Neuronal stem cell (in vitro differentiated cells): ENCODE results near the gene RBKS.

ENCODE experiments used
- DNase-seq: peaks from one replicate; pipeline ENCODE4 v3.0.0-alpha.2; 2013; ENCODE audit warnings: low spot score
- H2AFZ ChIP-seq: one replicate; pipeline ENCODE4 v1.6.1; 2013; ENCODE audit warnings: mild to moderate bottlenecking, low read length, inconsistent platforms
- H2AK5ac ChIP-seq: 2 replicates; pipeline ENCODE4 v1.6.1; 2013; ENCODE audit warnings: low read depth, mild to moderate bottlenecking, inconsistent platforms, low read length, moderate library complexity, mixed read lengths
- H2BK120ac ChIP-seq: 2 replicates; pipeline ENCODE4 v1.6.1; 2013; ENCODE audit warnings: low read depth, mild to moderate bottlenecking, inconsistent platforms, low read length, moderate library complexity, mixed read lengths
- H2BK12ac ChIP-seq: one replicate; pipeline ENCODE4 v1.6.1; 2013; ENCODE audit warnings: low read length, inconsistent platforms
- H2BK15ac ChIP-seq: 2 replicates; pipeline ENCODE4 v1.6.1; 2013; ENCODE audit warnings: mild to moderate bottlenecking, low read length, inconsistent platforms, mixed read lengths
- H2BK5ac ChIP-seq: one replicate; pipeline ENCODE4 v1.6.1; 2013; ENCODE audit warnings: inconsistent platforms, mild to moderate bottlenecking, low read length, moderate library complexity
- H3K14ac ChIP-seq: one replicate; pipeline ENCODE4 v1.6.1; 2013; ENCODE audit warnings: low read length, inconsistent platforms
- H3K18ac ChIP-seq: 2 replicates; pipeline ENCODE4 v1.6.1; 2013; ENCODE audit warnings: low read length, inconsistent platforms
- H3K23ac ChIP-seq: 2 replicates; pipeline ENCODE4 v1.6.1; 2013; ENCODE audit warnings: low read depth, mild to moderate bottlenecking, mixed read lengths, low read length, inconsistent platforms; ENCODE audit not compliant: poor library complexity
- H3K27ac ChIP-seq: replicated peaks from 3 replicates; pipeline ENCODE4 v1.5.1; 2013; ENCODE audit warnings: low read length, inconsistent platforms
- H3K27me3 ChIP-seq, 3 experiments: 2 replicates each; pipeline ENCODE4 v1.6.1; 2013; ENCODE audit warnings: low read length in 3 of 3, mild to moderate bottlenecking in 2 of 3, inconsistent platforms in 1 of 3, low read depth in 1 of 3, mixed read lengths in 1 of 3, moderate library complexity in 1 of 3; ENCODE audit not compliant: control insufficient read depth in 3 of 3, insufficient read depth in 3 of 3
- H3K36me3 ChIP-seq, 2 donors: replicated peaks in 1 of 2; 2 replicates each; pipeline ENCODE4 v1.6.1; 2013; ENCODE audit warnings: low read length in 2 of 2; ENCODE audit not compliant: control insufficient read depth in 2 of 2, insufficient read depth in 2 of 2
- H3K4ac ChIP-seq: 2 replicates; pipeline ENCODE4 v1.6.1; 2013; ENCODE audit warnings: inconsistent platforms, mild to moderate bottlenecking, low read length, moderate library complexity
- H3K4me1 ChIP-seq, 2 donors: 1 replicate in 1 of 2; 2 replicates in 1 of 2; pipeline ENCODE4 v1.6.1; 2013; ENCODE audit warnings: low read length in 2 of 2, low read depth in 1 of 2; ENCODE audit not compliant: control insufficient read depth in 2 of 2, insufficient read depth in 1 of 2
- H3K4me2 ChIP-seq: one replicate; pipeline ENCODE4 v1.6.1; 2013; ENCODE audit warnings: mild to moderate bottlenecking, low read length, inconsistent platforms; ENCODE audit not compliant: insufficient read depth, poor library complexity, severe bottlenecking
- H3K4me3 ChIP-seq, 2 donors: 2 replicates each; pipeline ENCODE4 v1.5.1; 2013; ENCODE audit warnings: low read length in 2 of 2, mild to moderate bottlenecking in 2 of 2, inconsistent platforms in 1 of 2, moderate library complexity in 1 of 2
- H3K79me1 ChIP-seq: one replicate; pipeline ENCODE4 v1.6.1; 2013; ENCODE audit warnings: low read depth, mild to moderate bottlenecking, inconsistent platforms, low read length, moderate library complexity
- H3K9ac ChIP-seq: one replicate; pipeline ENCODE4 v1.6.1; 2013; ENCODE audit warnings: mild to moderate bottlenecking, low read depth, low read length, inconsistent platforms; ENCODE audit not compliant: poor library complexity
- H3K9me3 ChIP-seq, 2 donors: replicated peaks in 1 of 2; 2 replicates each; pipeline versions ENCODE3 to v1.6.1; 2013; ENCODE audit warnings: low read length in 2 of 2, mild to moderate bottlenecking in 2 of 2, inconsistent platforms in 1 of 2, low read depth in 1 of 2, mixed read lengths in 1 of 2, moderate library complexity in 1 of 2; ENCODE audit not compliant: control insufficient read depth in 2 of 2, insufficient read depth in 1 of 2
- H4K8ac ChIP-seq: one replicate; pipeline ENCODE4 v1.6.1; 2013; ENCODE audit warnings: low read depth, mild to moderate bottlenecking, inconsistent platforms, low read length, moderate library complexity
- H4K91ac ChIP-seq: one replicate; pipeline ENCODE4 v1.6.1; 2013; ENCODE audit warnings: low read length, low read depth, mild to moderate bottlenecking, inconsistent platforms; ENCODE audit not compliant: poor library complexity
- WGBS, 2 donors: extraction: QIAGEN DNeasy Blood & Tissue Kit; methylation state at CpG; one replicate each; pipeline ENCODE4 v1.1.7; 2013; ENCODE audit warnings: missing lambda C conversion rate in 2 of 2, mixed read lengths in 1 of 2; ENCODE audit not compliant: insufficient read length in 2 of 2, insufficient replicate concordance in 1 of 2; ENCODE audit errors: extremely low coverage in 2 of 2; 5-methylcytosine and 5-hydroxymethylcytosine counted together

Gene RBKS

GRCh38 chr2:27831279-27832050 is 58.7 kb downstream of the RBKS start:
- Histone ChIP-seq H2BK120ac (no peak overlapping the region), H3K9ac (no peak overlapping the region), H4K8ac (no peak overlapping the region), H3K4ac (no peak overlapping the region), H3K9me3 (no peaks in the 10 kb centered on the region), H3K27ac (no peak overlapping the region), H3K4me2 (no peak overlapping the region), H2BK12ac (no peak overlapping the region), H3K14ac (no peak overlapping the region), H2AK5ac (no peak overlapping the region), H2BK15ac (no peak overlapping the region), H3K4me3 (no peak overlapping the region), H3K4me1 (no peaks in the 10 kb centered on the region), H3K27me3 (no peaks in the 10 kb centered on the region), H3K79me1 (no peaks in the 10 kb centered on the region), H3K23ac (no peak overlapping the region), H2AFZ (no peak overlapping the region), H3K36me3 (no peaks in the 10 kb centered on the region), H2BK5ac (no peak overlapping the region), H4K91ac (no peak overlapping the region), H3K18ac (no peak overlapping the region)
- no CpG with 5 or more reads among the region's 7 CpGs for WGBS, 2 donors
- DNase-seq: no peak

DNA sequence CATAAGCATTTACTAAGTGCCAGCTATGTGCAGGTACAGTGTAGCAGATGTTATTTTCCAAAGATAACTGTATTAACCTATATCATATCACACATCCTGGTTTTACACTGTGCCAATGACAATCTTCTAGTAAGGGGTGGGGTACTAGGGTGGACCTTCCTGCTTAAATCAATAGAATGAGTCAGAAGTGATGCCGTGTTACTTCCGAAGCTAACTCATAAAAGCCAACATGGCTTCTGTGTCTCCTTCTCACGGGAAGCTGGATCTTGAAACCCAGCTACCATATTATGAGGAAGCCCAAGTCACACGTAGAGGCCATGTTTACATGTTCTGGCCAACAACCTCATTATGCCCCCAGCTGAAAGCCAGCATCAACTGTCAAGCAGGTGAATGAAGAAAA is 59.5 kb downstream of the RBKS start:
- Histone ChIP-seq H3K4ac (no peak overlapping the region), H2AFZ (no peak overlapping the region), H3K18ac (no peak overlapping the region), H3K36me3 (no peaks in the 10 kb centered on the region), H2BK12ac (no peak overlapping the region), H3K27ac (no peak overlapping the region), H3K4me2 (no peak overlapping the region), H3K79me1 (no peaks in the 10 kb centered on the region), H3K9ac (no peak overlapping the region), H2BK15ac (no peak overlapping the region), H4K8ac (no peak overlapping the region), H4K91ac (no peak overlapping the region), H3K27me3 (no peaks in the 10 kb centered on the region), H2BK5ac (no peak overlapping the region), H2AK5ac (no peak overlapping the region), H3K9me3 (no peaks in the 10 kb centered on the region), H3K14ac (no peak overlapping the region), H3K4me1 (no peaks in the 10 kb centered on the region), H3K23ac (no peak overlapping the region), H3K4me3 (no peak overlapping the region), H2BK120ac (no peak overlapping the region)
- DNase-seq: no peak
- no CpG with 5 or more reads among the region's 4 CpGs for WGBS, 2 donors

DNA sequence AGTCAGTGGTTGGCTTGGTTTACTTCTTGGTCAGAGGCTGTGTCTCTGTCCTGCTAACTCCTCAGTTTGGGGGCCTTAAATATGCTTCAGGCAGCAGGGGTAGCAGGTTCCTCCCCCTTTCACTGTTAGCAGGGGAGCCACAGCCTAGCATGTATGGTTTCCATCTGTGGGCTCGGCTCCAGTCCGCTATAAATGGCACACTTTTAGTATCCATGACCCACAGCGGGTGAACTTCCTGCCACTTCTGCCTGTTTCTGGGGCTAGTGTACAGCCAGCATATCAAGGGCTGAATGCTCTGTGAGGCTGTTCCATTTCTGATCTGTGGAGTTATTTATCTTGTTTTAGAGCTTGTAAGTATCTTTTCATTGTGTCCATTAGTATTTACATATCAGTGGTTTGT is 60.4 kb downstream of the RBKS start:
- Histone ChIP-seq H2BK120ac (no peak overlapping the region), H4K91ac (no peak overlapping the region), H3K36me3 (no peaks in the 10 kb centered on the region), H2AK5ac (no peak overlapping the region), H3K4ac (no peak overlapping the region), H3K14ac (no peak overlapping the region), H3K9ac (no peak overlapping the region), H3K4me2 (no peak overlapping the region), H2BK12ac (no peak overlapping the region), H3K79me1 (no peaks in the 10 kb centered on the region), H3K4me1 (no peaks in the 10 kb centered on the region), H2BK15ac (no peak overlapping the region), H3K4me3 (no peak overlapping the region), H4K8ac (no peak overlapping the region), H3K27me3 (no peaks in the 10 kb centered on the region), H2BK5ac (no peak overlapping the region), H3K18ac (no peak overlapping the region), H3K23ac (no peak overlapping the region), H2AFZ (no peak overlapping the region), H3K9me3 (peaks cover 0 to 2% of the 10 kb centered on the region in 2 donors), H3K27ac (no peak overlapping the region)
- DNase-seq: no peak
- no CpG with 5 or more reads among the region's 3 CpGs for WGBS, 2 donors

- H3K4ac ChIP-seq: no peak overlapping the region
- H2AK5ac ChIP-seq: no peak overlapping the region
- no peak overlapping the region for H3K9ac ChIP-seq
- no peak overlapping the region for H4K91ac ChIP-seq
- no peak overlapping the region for H3K4me3 ChIP-seq
- no CpG with 5 or more reads among the region's 1 CpG for WGBS, 2 donors
- no peaks in the 10 kb centered on the region for H3K27me3 ChIP-seq
- DNase-seq: no peak
- no peaks in the 10 kb centered on the region for H3K4me1 ChIP-seq
- no peak overlapping the region for H4K8ac ChIP-seq
- no peak overlapping the region for H3K18ac ChIP-seq
- no peak overlapping the region for H3K27ac ChIP-seq
- no peak overlapping the region for H2BK120ac ChIP-seq
- no peaks in the 10 kb centered on the region for H3K36me3 ChIP-seq
- no peak overlapping the region for H2BK15ac ChIP-seq
- H3K4me2 ChIP-seq: no peak overlapping the region
- H3K14ac ChIP-seq: no peak overlapping the region
- no peak overlapping the region for H2BK5ac ChIP-seq
- H3K9me3 ChIP-seq: peaks cover 2 to 7% of the 10 kb centered on the region in 2 donors
- no peak overlapping the region for H3K23ac ChIP-seq
- no peak overlapping the region for H2BK12ac ChIP-seq
- no peaks in the 10 kb centered on the region for H3K79me1 ChIP-seq
- H2AFZ ChIP-seq: no peak overlapping the region
These were observed 61.9 kb downstream of the RBKS start for GRCh38 chr2:27828305-27828704.
